GM18520 (cell line): ENCODE results near the gene DOK6.

ENCODE experiments used
- ATAC-seq: cut with Tn5 transposase; IDR thresholded peaks from one replicate; pipeline ENCODE4 v1.9.1; 2021; ENCODE audit not compliant: unreplicated experiment

Gene DOK6

GRCh38 chr18:69734536-69734935, 333.8 kb downstream of the DOK6 start:
- no peak for ATAC-seq

GRCh38 chr18:69736730-69737129, 336.0 kb downstream of the DOK6 start:
- ATAC-seq, result no peak

- no peak for ATAC-seq
These were observed 337.2 kb downstream of the DOK6 start for GRCh38 chr18:69737851-69738250.

GRCh38 chr18:69747388-69747787, 346.7 kb downstream of the DOK6 start:
- no peak for ATAC-seq

- no peak for ATAC-seq
These were observed 352.2 kb downstream of the DOK6 start for GRCh38 chr18:69752737-69753380.

GRCh38 chr18:69754108-69754507, 353.4 kb downstream of the DOK6 start:
- no peak for ATAC-seq

- ATAC-seq, result no peak
These were observed 354.4 kb downstream of the DOK6 start for GRCh38 chr18:69755041-69755440.

- ATAC-seq, result no peak
These were observed 355.3 kb downstream of the DOK6 start for GRCh38 chr18:69755856-69756496.

GRCh38 chr18:69757733-69758132, 357.0 kb downstream of the DOK6 start:
- no peak for ATAC-seq

- no peak for ATAC-seq
These were observed 357.8 kb downstream of the DOK6 start for GRCh38 chr18:69758458-69758857.

GRCh38 chr18:69759046-69759445, 358.4 kb downstream of the DOK6 start:
- no peak for ATAC-seq

GRCh38 chr18:69763002-69763401, 362.3 kb downstream of the DOK6 start:
- no peak for ATAC-seq

GRCh38 chr18:69763821-69764220, 363.1 kb downstream of the DOK6 start:
- no peak for ATAC-seq

- no peak for ATAC-seq
These were observed 369.6 kb downstream of the DOK6 start for GRCh38 chr18:69770238-69770637.

- ATAC-seq, result no peak
These were observed 374.1 kb downstream of the DOK6 start for GRCh38 chr18:69774831-69775230.

- ATAC-seq, result no peak
These were observed 376.6 kb downstream of the DOK6 start for GRCh38 chr18:69777248-69777647.

GRCh38 chr18:69778680-69779079, 378.0 kb downstream of the DOK6 start:
- ATAC-seq, result no peak

GRCh38 chr18:69780851-69781250, 380.2 kb downstream of the DOK6 start:
- ATAC-seq, result no peak

GRCh38 chr18:69784815-69785214, 384.1 kb downstream of the DOK6 start:
- no peak for ATAC-seq

GRCh38 chr18:69785466-69785865, 384.8 kb downstream of the DOK6 start:
- ATAC-seq, result no peak

GRCh38 chr18:69786427-69786826, 385.7 kb downstream of the DOK6 start:
- no peak for ATAC-seq

- no peak for ATAC-seq
These were observed 387.3 kb downstream of the DOK6 start for GRCh38 chr18:69787825-69788547.
